GM06990 (cell line): ENCODE measurements around the gene RHOBTB3.

Source experiments
- DNase-seq: peaks from one replicate; pipeline ENCODE4 v3.0.0-alpha.2; 2011; ENCODE audit not compliant: insufficient read length; ENCODE audit errors: extremely low read depth
- H3K27me3 ChIP-seq: replicated peaks from 2 replicates; pipeline ENCODE4 v1.6.0; 2011; ENCODE audit warnings: low read length; ENCODE audit not compliant: control insufficient read depth, insufficient read depth
- H3K36me3 ChIP-seq: 2 replicates; pipeline ENCODE4 v1.5.1; 2011; ENCODE audit warnings: low read length; ENCODE audit not compliant: control insufficient read depth, insufficient read depth
- H3K4me3 ChIP-seq: replicated peaks from 2 replicates; pipeline ENCODE4 v1.5.1; 2011; ENCODE audit warnings: low read depth, mild to moderate bottlenecking, control low read depth, low read length
- CTCF ChIP-seq: IDR thresholded peaks from 2 replicates; pipeline ENCODE4 v1.5.1; 2011; ENCODE audit warnings: low read length, control low read depth, mild to moderate bottlenecking, inconsistent platforms; ENCODE audit not compliant: insufficient read depth, poor library complexity, severe bottlenecking

Gene RHOBTB3

GRCh38 chr5:95821110-95822021 is 90.2 kb downstream of the RHOBTB3 start:
- peaks cover 2% of the 10 kb centered on the region; the same call in 1 of the 2 replicates for H3K36me3 ChIP-seq
- no peak for TF ChIP-seq CTCF
- H3K4me3 ChIP-seq, result peak overlapping the region; percentile 94
- DNase-seq, result no peak
- H3K27me3 ChIP-seq, result no peaks in the 10 kb centered on the region

- no peaks in the 10 kb centered on the region; the same call in 1 of the 2 replicates for H3K36me3 ChIP-seq
- H3K27me3 ChIP-seq, result no peaks in the 10 kb centered on the region
- peak overlapping the region; percentile 94 for H3K4me3 ChIP-seq
- TF ChIP-seq CTCF, result no peak
- peak; percentile 48 for DNase-seq
These were observed 91.0 kb downstream of the RHOBTB3 start for GRCh38 chr5:95822043-95822541.

- DNase-seq, result peak; percentile 59
- H3K4me3 ChIP-seq, result peak within 1 kb of the TSS; percentile 94
- no peaks in the 10 kb centered on the region for H3K36me3 ChIP-seq
- TF ChIP-seq CTCF, result no peak
- H3K27me3 ChIP-seq, result no peaks in the 10 kb centered on the region
These were observed 91.5 kb downstream of the RHOBTB3 start, which contains the start of gene GLRX for GRCh38 chr5:95822542-95823181. TSS of gene GLRX (minus strand) at chr5:95822726. CDS start at chr5:95822662, 64 bp downstream.

GRCh38 chr5:95823218-95823737 is 92.1 kb downstream of the RHOBTB3 start:
- no peak for DNase-seq
- no peak for TF ChIP-seq CTCF
- Histone ChIP-seq H3K4me3 (peak overlapping the region; percentile 94), H3K36me3 (no peaks in the 10 kb centered on the region), H3K27me3 (no peaks in the 10 kb centered on the region)

GRCh38 chr5:95823738-95824609 is 92.8 kb downstream of the RHOBTB3 start:
- Histone ChIP-seq H3K36me3 (no peaks in the 10 kb centered on the region), H3K4me3 (peak overlapping the region; percentile 94), H3K27me3 (no peaks in the 10 kb centered on the region)
- DNase-seq, result peak; percentile 50
- TF ChIP-seq CTCF, result no peak
